Measurements from ENCODE around the gene ATP7A. TPM values are rescaled to one million over a fixed set of nuclear protein-coding genes. Genes with fewer than 3 reads are reported as not detected.

The ATP7A gene
- total RNA-seq, 1 experiment from 2014 or later: 13.5 TPM

DNA sequence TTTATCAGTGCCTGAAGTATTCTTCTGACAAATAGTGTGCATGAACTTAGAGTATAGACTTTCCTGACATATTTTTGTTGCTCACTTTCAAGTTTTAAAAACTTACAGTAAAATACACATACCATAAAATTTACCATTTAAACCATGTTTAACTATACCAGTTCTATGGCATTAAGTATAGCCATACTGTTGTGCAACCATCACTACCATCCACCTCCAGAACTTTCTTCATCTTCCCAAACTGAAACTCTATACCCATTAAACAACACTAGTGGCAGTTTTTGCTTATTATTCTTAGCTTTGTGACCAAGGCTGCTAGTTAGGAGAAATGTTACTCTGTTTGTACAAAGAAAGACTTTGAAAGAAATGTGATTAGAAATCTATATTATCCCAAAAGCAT, 25.8 kb downstream of the ATP7A start:
- no peak overlapping the region for H3K4me3 ChIP-seq (ENCODE audit: low read depth in 2 of 2, low read length in 2 of 2)
- H3K27ac ChIP-seq (ENCODE audit: low read length): peak overlapping the region; percentile 40; the same call in 1 of the 2 replicates
- ATAC-seq: no peak
- H3K36me3 ChIP-seq (ENCODE audit: control insufficient read depth, insufficient read depth, low read length): no peaks in the 10 kb centered on the region
- no peak for TF ChIP-seq POLR2AphosphoS5 (IDR thresholded peaks at IDR 0.05; ENCODE audit: low read depth, low read length)
- TF ChIP-seq SIN3A (IDR thresholded peaks at IDR 0.05; ENCODE audit: borderline replicate concordance, insufficient read depth, low read depth, low read length): no peak
- no peak for TF ChIP-seq REST (IDR thresholded peaks at IDR 0.05; ENCODE audit: insufficient read depth in 1 of 2, low read depth in 2 of 2, low read length in 1 of 2)
- no peak for TF ChIP-seq TCF7L2 (IDR thresholded peaks at IDR 0.05; ENCODE audit: low read depth, low read length)
- no peak for TF ChIP-seq CTCF (IDR thresholded peaks at IDR 0.05)
- no peak for DNase-seq (ENCODE audit: low read depth, low spot score)
- no peaks in the 10 kb centered on the region for H3K9me3 ChIP-seq (ENCODE audit: control insufficient read depth, insufficient read depth, low read depth, low read length)
- ChIA-PET CTCF (no interaction called here), POLR2A (no interaction called here)
- peaks cover 10% of the 10 kb centered on the region; the same call in 1 of the 2 replicates for H3K4me1 ChIP-seq (ENCODE audit: control insufficient read depth, insufficient read depth, low read length)
- intact Hi-C loops (cut with micrococcal nuclease; ENCODE audit: unreplicated experiment) (no loop called here), in situ Hi-C loops (cut with HindIII; ENCODE audit: low pct_unique_long_range_greater_than_20kb, low sequenced_read_pairs) (no loop called here)
- no peaks in the 10 kb centered on the region for H3K27me3 ChIP-seq (ENCODE audit: control insufficient read depth, insufficient read depth, low read length)
- no TSS peak for BruUV-seq (replicated peaks)

GRCh38 chrX:77937291-77937690, 26.8 kb downstream of the ATP7A start:
- no peak for TF ChIP-seq REST (IDR thresholded peaks at IDR 0.05; ENCODE audit: insufficient read depth in 1 of 2, low read depth in 2 of 2, low read length in 1 of 2)
- no peak for TF ChIP-seq POLR2AphosphoS5 (IDR thresholded peaks at IDR 0.05; ENCODE audit: low read depth, low read length)
- TF ChIP-seq CTCF (IDR thresholded peaks at IDR 0.05): no peak
- TF ChIP-seq SIN3A (IDR thresholded peaks at IDR 0.05; ENCODE audit: borderline replicate concordance, insufficient read depth, low read depth, low read length): no peak
- TF ChIP-seq TCF7L2 (IDR thresholded peaks at IDR 0.05; ENCODE audit: low read depth, low read length): no peak
- H3K27me3 ChIP-seq (ENCODE audit: control insufficient read depth, insufficient read depth, low read length): no peaks in the 10 kb centered on the region
- no peaks in the 10 kb centered on the region for H3K36me3 ChIP-seq (ENCODE audit: control insufficient read depth, insufficient read depth, low read length)
- ChIA-PET CTCF (interaction anchor here (0.6 kb wide), 1 partner anchor 27 kb away, joined by 6 read pairs; no protein-coding TSS in a partner anchor), POLR2A (no interaction called here)
- DNase-seq (ENCODE audit: low read depth, low spot score): no peak
- no peaks in the 10 kb centered on the region for H3K9me3 ChIP-seq (ENCODE audit: control insufficient read depth, insufficient read depth, low read depth, low read length)
- peak overlapping the region; percentile 40 for H3K27ac ChIP-seq (ENCODE audit: low read length)
- BruUV-seq (replicated peaks): no TSS peak
- ATAC-seq: peak; percentile 86
- intact Hi-C loops (cut with micrococcal nuclease; ENCODE audit: unreplicated experiment) (no loop called here), in situ Hi-C loops (cut with HindIII; ENCODE audit: low pct_unique_long_range_greater_than_20kb, low sequenced_read_pairs) (no loop called here)
- H3K4me1 ChIP-seq (ENCODE audit: control insufficient read depth, insufficient read depth, low read length): peaks cover 12% of the 10 kb centered on the region; the same call in 1 of the 2 replicates
- H3K4me3 ChIP-seq (ENCODE audit: low read depth in 2 of 2, low read length in 2 of 2): no peak overlapping the region
